ENCODE results near the gene PRKAB2.
"Not testable (repeated sequence)": the region's sequence is repeated elsewhere in the genome, so short reads cannot be mapped to it uniquely, and the experiment has no call there.

PRKAB2 gene

DNA sequence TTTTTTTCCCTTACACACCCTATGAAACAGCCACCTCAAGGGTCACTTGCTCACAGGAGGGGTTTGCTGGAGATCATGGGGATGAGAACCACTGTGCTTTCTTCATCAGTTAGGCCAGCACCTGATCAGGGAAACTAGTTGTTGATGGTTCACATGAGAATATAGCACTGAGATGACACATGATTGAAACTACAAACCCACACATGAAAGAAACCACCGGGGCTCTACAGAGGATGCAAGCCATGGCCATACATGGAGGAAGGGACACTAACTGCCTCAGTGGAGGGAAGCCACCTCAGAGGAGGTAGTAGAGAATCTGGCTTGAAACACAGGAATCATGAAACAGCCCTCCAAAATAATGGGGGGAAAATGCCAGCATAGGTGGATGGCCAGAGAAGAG is 63.2 kb downstream of the PRKAB2 start:
- no peaks in the 10 kb centered on the region for H3K27me3 ChIP-seq (ENCODE audit: insufficient read depth, insufficient read length)
- H3K9ac ChIP-seq (ENCODE audit: insufficient read length, low read depth): no peak overlapping the region
- H3K9me3 ChIP-seq (ENCODE audit: insufficient read depth, low read length): no peaks in the 10 kb centered on the region
- no peaks in the 10 kb centered on the region for H3K4me1 ChIP-seq (ENCODE audit: insufficient read depth, insufficient read length)
- no peak for DNase-seq (ENCODE audit: low read depth, low spot score)
- no peaks in the 10 kb centered on the region for H3K36me3 ChIP-seq (ENCODE audit: insufficient read depth, insufficient read length, low read length)
- no peak overlapping the region for H3K4me3 ChIP-seq (ENCODE audit: insufficient read length, low read depth)
- TF ChIP-seq YY1 (IDR thresholded peaks at IDR 0.05; ENCODE audit: insufficient read depth, insufficient read length) (no peak), ZNF274 (IDR thresholded peaks at IDR 0.05; ENCODE audit: low read depth, low read length) (no peak), SUZ12 (IDR thresholded peaks at IDR 0.05; ENCODE audit: extremely low read depth, insufficient read depth, insufficient read length) (no peak)

DNA sequence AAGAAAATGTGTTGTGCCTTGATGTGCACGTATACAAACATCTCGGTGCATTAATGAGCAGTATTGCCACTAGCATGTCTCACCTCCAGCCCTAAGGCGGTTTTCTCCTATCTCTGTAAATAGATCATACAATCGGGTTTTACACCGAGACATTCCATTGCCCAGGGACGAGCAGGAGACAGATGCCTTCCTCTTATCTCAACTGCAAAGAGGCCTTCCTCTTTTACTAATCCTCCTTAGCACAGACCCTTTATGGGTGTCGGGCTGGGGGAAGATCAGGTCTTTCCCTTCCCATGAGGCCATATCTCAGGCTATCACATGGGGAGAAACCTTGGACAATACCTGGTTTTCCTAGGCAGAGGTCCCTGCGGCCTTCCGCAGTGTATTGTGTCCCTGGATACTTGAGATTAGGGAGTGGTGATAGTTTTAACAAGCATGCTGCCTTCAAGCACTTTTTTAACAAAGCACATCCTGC is 65.8 kb downstream of the PRKAB2 start:
- H3K27me3 ChIP-seq (ENCODE audit: insufficient read depth, insufficient read length); DNase-seq (ENCODE audit: low read depth, low spot score): not testable (repeated sequence)

DNA sequence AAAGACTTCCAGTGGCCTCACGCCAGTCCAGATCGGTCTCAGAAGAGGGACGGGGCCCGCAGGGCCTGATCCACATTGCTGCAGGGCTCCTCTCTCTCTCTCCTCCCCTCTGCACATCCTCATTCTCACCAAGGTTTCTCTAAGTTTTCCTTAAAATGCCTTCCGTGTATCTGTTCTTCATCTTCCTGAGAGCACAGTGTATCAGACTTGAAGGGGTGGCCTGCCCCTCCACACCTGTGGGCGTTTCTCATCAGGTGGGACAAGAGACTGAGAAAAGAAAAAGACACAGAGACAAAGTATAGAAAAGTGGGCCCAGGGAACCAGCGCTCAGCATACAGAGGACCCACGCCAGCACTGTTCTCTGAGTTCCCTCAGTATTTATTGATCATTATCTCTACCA is 66.4 kb downstream of the PRKAB2 start:
- no peaks in the 10 kb centered on the region for H3K36me3 ChIP-seq (ENCODE audit: insufficient read depth, insufficient read length, low read length)
- DNase-seq (ENCODE audit: low read depth, low spot score): no peak
- H3K4me3 ChIP-seq (ENCODE audit: insufficient read length, low read depth): no peak overlapping the region
- H3K4me1 ChIP-seq (ENCODE audit: insufficient read depth, insufficient read length): no peaks in the 10 kb centered on the region
- TF ChIP-seq SUZ12 (IDR thresholded peaks at IDR 0.05; ENCODE audit: extremely low read depth, insufficient read depth, insufficient read length) (no peak), ZNF274 (IDR thresholded peaks at IDR 0.05; ENCODE audit: low read depth, low read length) (no peak), YY1 (IDR thresholded peaks at IDR 0.05; ENCODE audit: insufficient read depth, insufficient read length) (no peak)
- no peaks in the 10 kb centered on the region for H3K27me3 ChIP-seq (ENCODE audit: insufficient read depth, insufficient read length)
- no peak overlapping the region for H3K9ac ChIP-seq (ENCODE audit: insufficient read length, low read depth)
- no peaks in the 10 kb centered on the region for H3K9me3 ChIP-seq (ENCODE audit: insufficient read depth, low read length)

More for the DNA sequence above, 65.8 kb downstream of the PRKAB2 start:
- H3K9me3 ChIP-seq (ENCODE audit: insufficient read depth, low read length); H3K4me1 ChIP-seq (ENCODE audit: insufficient read depth, insufficient read length); H3K4me3 ChIP-seq (ENCODE audit: insufficient read length, low read depth); H3K9ac ChIP-seq (ENCODE audit: insufficient read length, low read depth); H3K36me3 ChIP-seq (ENCODE audit: insufficient read depth, insufficient read length, low read length): not testable (repeated sequence)

All from NT2/D1 (cell line).